Suprapubic skin (tissue), 4 donors: ENCODE measurements around the gene GRIK5. TPM values are rescaled to one million over a fixed set of nuclear protein-coding genes. Genes with fewer than 3 reads are reported as not detected.
A peak's percentile ranks its signal among the peaks of the same experiment; 100 is the strongest.

Experiments used
- DNase-seq, 2 donors: peaks; one replicate each; pipeline ENCODE4 v3.0.0-alpha.2; 2019; ENCODE audit warnings: low spot score in 2 of 2
- H3K27ac ChIP-seq: fragments of 200-600 bp; sonication (generic); one replicate; pipeline ENCODE4 v1.5.1; 2019
- H3K27me3 ChIP-seq: fragments of 200-600 bp; sonication (generic); one replicate; pipeline ENCODE4 v1.5.1; 2019
- H3K36me3 ChIP-seq: fragments of 200-600 bp; sonication (generic); one replicate; pipeline ENCODE4 v1.5.1; 2019
- H3K4me1 ChIP-seq: fragments of 200-600 bp; sonication (generic); one replicate; pipeline ENCODE4 v1.5.1; 2019
- H3K4me3 ChIP-seq: fragments of 200-600 bp; sonication (generic); one replicate; pipeline ENCODE4 v1.5.1; 2019; ENCODE audit warnings: mild to moderate bottlenecking
- H3K9me3 ChIP-seq: fragments of 200-600 bp; sonication (generic); one replicate; pipeline ENCODE4 v1.5.1; 2019
- CTCF ChIP-seq, 2 donors: fragments of 200-600 bp in 1 of 2; fragments of 450-650 bp in 1 of 2; sonication (generic) in 1 of 2; IDR thresholded peaks; one replicate each; pipeline ENCODE4 v1.5.1; 2016 to 2019; ENCODE audit warnings: antibody characterized with exemption in 2 of 2, mild to moderate bottlenecking in 1 of 2, moderate library complexity in 1 of 2
- EP300 ChIP-seq: sonication (generic); formaldehyde crosslinking; IDR thresholded peaks from one replicate; pipeline ENCODE4 v1.6.1; 2017; ENCODE audit warnings: antibody characterized with exemption
- POLR2A ChIP-seq, 2 donors: fragments of 450-650 bp; IDR thresholded peaks; one replicate each; pipeline ENCODE4 v1.6.1; 2017; ENCODE audit warnings: antibody characterized with exemption in 2 of 2, mild to moderate bottlenecking in 2 of 2, moderate library complexity in 2 of 2
- POLR2AphosphoS5 ChIP-seq, 3 donors: sonication (generic); formaldehyde crosslinking; IDR thresholded peaks; one replicate each; pipeline ENCODE4 v1.6.1; 2017; ENCODE audit warnings: antibody characterized with exemption in 3 of 3
- WGBS: methylation state at CpG from one replicate; pipeline ENCODE4 v1.1.5; 2018; 5-methylcytosine and 5-hydroxymethylcytosine counted together
- total RNA-seq, 4 donors: library from RNA; depleted of rRNA; stranded (reverse); fragments of >200 nt; gene quantifications; one replicate each; pipeline ENCODE4 v1.1.0, GENCODE V29; 2016

Gene GRIK5
- total RNA-seq, 4 donors from 2014 or later: 0.68 to 2.3 (median 1.1) TPM

DNA sequence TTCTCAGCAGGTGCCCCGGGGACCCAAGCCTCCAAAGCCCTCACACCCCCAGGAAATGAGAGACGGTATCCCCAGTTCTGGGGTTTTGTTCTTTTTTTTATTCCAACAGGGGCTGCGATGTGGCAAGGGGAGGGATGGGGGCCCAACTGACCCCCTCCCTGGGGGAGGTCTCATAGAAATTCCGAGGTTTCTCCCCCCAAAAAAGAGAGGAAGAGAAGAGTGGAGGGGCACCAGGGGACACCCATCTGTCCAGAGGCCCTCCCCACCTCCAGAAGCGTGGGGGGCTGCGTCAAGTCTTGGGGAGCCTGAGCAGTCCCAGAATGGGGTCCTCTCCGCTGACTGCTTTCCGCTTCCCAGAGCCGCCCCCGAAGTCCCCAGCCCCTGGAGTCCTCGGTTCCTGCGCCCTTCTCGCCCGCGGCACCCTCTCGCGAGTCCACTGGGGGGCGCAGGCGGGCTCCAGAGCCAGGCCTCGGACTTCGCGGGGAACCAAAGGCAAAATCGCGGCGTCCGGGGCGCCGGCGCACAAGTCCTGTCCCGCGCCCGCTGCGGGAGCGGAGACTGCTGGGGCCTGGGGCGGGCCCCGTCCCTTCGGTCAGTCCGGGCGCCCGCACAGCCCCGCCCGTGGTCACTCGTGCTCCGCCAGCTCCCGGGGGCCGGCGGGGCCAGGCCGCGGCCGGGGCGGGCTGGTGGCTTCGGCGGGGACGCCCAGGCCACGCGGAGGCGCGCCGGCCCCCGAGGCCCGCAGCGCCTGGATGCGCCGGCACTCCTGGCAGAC lies 71.6 kb downstream of the GRIK5 start:
- Histone ChIP-seq H3K27ac (no peak overlapping the region), H3K4me1 (peaks cover 29% of the 10 kb centered on the region), H3K27me3 (peaks cover 99% of the 10 kb centered on the region), H3K9me3 (no peaks in the 10 kb centered on the region), H3K4me3 (peak overlapping the region; percentile 17), H3K36me3 (no peaks in the 10 kb centered on the region)
- DNase-seq: no peak
- TF ChIP-seq CTCF (IDR thresholded peaks at IDR 0.05): peak in 1 of 2 donors; percentile 44
- no peak for TF ChIP-seq POLR2AphosphoS5 (IDR thresholded peaks at IDR 0.05)
- WGBS: 6% methylated on average over 4 of the region's 64 CpGs

- TF ChIP-seq CTCF (IDR thresholded peaks at IDR 0.05) (no peak), POLR2A (IDR thresholded peaks at IDR 0.05) (no peak), POLR2AphosphoS5 (IDR thresholded peaks at IDR 0.05) (no peak), EP300 (no peak)
- Histone ChIP-seq H3K36me3 (no peaks in the 10 kb centered on the region), H3K4me3 (no peak overlapping the region), H3K27ac (no peak overlapping the region), H3K9me3 (no peaks in the 10 kb centered on the region), H3K4me1 (peaks cover 29% of the 10 kb centered on the region), H3K27me3 (peaks cover 99% of the 10 kb centered on the region)
- 8% methylated on average over 14 of the region's 14 CpGs for WGBS
- DNase-seq: no peak
Measured at GRCh38 chr19:41997851-41998229, 72.2 kb downstream of the GRIK5 start.

DNA sequence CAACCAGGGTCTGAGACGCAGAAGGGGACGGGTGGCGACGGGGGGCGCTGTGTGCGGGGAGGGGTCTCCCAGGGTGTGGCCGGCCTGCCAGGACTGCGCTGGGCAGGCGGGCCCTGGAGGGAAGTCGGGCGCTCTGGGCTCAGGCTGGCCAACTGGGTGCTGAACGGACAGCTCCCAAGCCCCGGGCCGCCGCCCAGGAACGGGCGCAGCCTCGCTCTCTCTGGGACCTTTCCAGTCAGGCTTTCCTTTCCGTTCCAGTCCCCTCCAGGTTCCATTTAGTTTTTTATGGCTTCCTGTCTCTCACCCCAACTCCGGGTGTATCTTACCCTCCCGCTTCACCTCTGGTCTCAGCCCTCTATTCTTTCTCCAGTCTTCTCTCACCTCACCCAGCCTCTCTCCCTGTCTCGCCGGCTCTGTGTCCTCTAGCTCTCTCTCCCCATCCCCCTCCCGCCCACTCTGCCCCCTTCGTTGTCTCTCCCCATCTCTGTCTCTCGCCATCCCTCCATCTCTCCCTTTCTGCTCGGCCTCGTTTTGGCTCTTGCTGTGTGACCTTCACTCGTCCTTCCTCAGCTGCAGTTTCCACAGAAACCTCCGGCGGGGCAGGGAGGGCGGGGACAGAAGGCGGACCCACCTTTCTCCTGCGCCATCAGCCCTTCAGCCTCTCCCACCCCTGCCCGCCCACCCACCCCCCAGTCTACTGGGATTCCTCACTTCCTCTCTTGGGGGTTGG lies 72.7 kb downstream of the GRIK5 start:
- no peaks in the 10 kb centered on the region for H3K9me3 ChIP-seq
- H3K4me1 ChIP-seq: peaks cover 29% of the 10 kb centered on the region
- H3K27ac ChIP-seq: no peak overlapping the region
- peaks cover 99% of the 10 kb centered on the region for H3K27me3 ChIP-seq
- WGBS: 1% methylated on average over 25 of the region's 35 CpGs
- no peak overlapping the region for H3K4me3 ChIP-seq
- H3K36me3 ChIP-seq: no peaks in the 10 kb centered on the region
- no peak for TF ChIP-seq POLR2AphosphoS5 (IDR thresholded peaks at IDR 0.05)
- TF ChIP-seq POLR2A (IDR thresholded peaks at IDR 0.05): no peak
- TF ChIP-seq CTCF (IDR thresholded peaks at IDR 0.05): no peak
- no peak for TF ChIP-seq EP300
- no peak for DNase-seq

DNA sequence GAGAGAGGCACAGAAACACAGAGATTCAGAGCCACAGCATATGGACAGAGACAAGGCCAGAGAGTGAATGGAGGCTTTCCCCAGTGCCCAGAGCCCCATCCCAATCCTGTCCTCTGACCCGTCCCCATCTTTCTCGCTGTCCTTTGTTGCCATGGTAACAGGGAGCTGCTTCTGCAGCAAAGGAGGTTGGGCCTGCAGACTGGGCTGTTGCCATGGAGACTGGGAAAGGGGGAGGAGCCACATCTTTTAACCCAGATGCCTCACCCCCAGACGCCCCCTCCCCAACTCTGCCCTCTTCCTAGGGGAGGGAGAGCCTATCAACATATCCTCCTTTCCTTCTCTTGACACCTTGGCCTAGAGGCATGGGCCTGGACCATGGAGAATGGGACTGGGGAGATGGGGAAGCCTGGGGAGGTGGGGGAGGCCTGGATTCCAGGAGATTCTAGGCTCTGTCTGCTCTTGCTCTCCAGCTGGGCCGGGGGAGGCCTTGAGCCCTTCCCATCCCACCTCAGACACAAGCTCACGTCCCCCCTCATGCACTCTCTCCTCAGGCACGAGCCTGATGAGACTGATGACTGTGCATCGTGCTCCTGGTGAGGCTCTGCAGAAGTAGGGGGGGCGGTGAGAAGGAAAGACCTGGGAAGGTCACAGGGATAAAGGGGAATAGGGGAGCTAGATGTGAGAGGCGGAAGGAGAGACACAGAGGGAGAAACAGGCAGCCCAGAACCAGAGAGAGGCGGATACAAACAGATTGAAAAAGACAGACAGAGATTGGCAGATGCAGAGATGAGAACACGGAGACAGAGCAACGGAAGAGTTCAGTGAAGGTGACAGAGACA lies 73.8 kb downstream of the GRIK5 start:
- 35% methylated on average over 12 of the region's 12 CpGs for WGBS
- H3K27ac ChIP-seq: no peak overlapping the region
- H3K4me3 ChIP-seq: no peak overlapping the region
- no peak for DNase-seq
- H3K9me3 ChIP-seq: no peaks in the 10 kb centered on the region
- H3K4me1 ChIP-seq: peaks cover 29% of the 10 kb centered on the region
- H3K36me3 ChIP-seq: no peaks in the 10 kb centered on the region
- peaks cover 99% of the 10 kb centered on the region for H3K27me3 ChIP-seq
- TF ChIP-seq EP300 (no peak), POLR2AphosphoS5 (IDR thresholded peaks at IDR 0.05) (no peak), CTCF (IDR thresholded peaks at IDR 0.05) (no peak), POLR2A (IDR thresholded peaks at IDR 0.05) (no peak)
